Motor neuron (in vitro differentiated cells): ENCODE results near the gene EDN1. TPM values are rescaled to one million over a fixed set of nuclear protein-coding genes. Genes with fewer than 3 reads are reported as not detected.
A peak's percentile ranks its signal among the peaks of the same experiment; 100 is the strongest.

ENCODE experiments used
- ATAC-seq, 8 experiments: fragments of 200-7000 bp; cut with Tn5 transposase; replicated peaks in 6 of 8; 2 replicates each; pipeline ENCODE4 v1.8.0; 2021; ENCODE audit warnings: mild to moderate bottlenecking in 8 of 8, moderate library complexity in 8 of 8
- H3K27ac ChIP-seq, 2 donors: fragments of 250-450 bp; sonication (Bioruptor Pico); 2 replicates each; pipeline ENCODE4 v1.9.0; 2021; ENCODE audit warnings: antibody characterized with exemption in 2 of 2, mild to moderate bottlenecking in 2 of 2, moderate library complexity in 1 of 2
- H3K4me1 ChIP-seq, 2 donors: fragments of 250-450 bp; sonication (Bioruptor Pico); replicated peaks in 1 of 2; 2 replicates each; pipeline ENCODE4 v1.6.1; 2021; ENCODE audit warnings: antibody characterized with exemption in 2 of 2, mild to moderate bottlenecking in 2 of 2, moderate library complexity in 1 of 2
- H3K4me3 ChIP-seq, 5 donors: fragments of 250-450 bp; sonication (Bioruptor Pico); 2 replicates each; pipeline ENCODE4 v1.9.0; 2021; ENCODE audit warnings: antibody characterized with exemption in 5 of 5, mild to moderate bottlenecking in 5 of 5, moderate library complexity in 4 of 5
- WGBS, 10 experiments: fragments of 450-650 bp; shearing (Covaris generic); methylation state at CpG; one replicate each; pipeline ENCODE4 v1.0.0; 2022; 5-methylcytosine and 5-hydroxymethylcytosine counted together
- in situ Hi-C, 9 experiments: fragments of 400-800 bp; cut with MboI; loops; one replicate each; pipeline ENCODE4 v1.15.0; 2021; ENCODE audit warnings: low sequenced_read_pairs in 9 of 9, low pct_unique_long_range_greater_than_20kb in 2 of 9; ENCODE audit not compliant: unreplicated experiment in 9 of 9
- total RNA-seq, 8 experiments: library from RNA; unstranded; fragments of 300-600 nt; gene quantifications; 2 replicates each; pipeline versions ENCODE4 v1.2.3 to v1.2.4, GENCODE V29; 2022

The EDN1 gene
- 1 to 10 TPM in 1 of 8 experiments, under 1 TPM in 6, not detected in 1; 0.22 to 5.8 (median 0.55) TPM for total RNA-seq

DNA sequence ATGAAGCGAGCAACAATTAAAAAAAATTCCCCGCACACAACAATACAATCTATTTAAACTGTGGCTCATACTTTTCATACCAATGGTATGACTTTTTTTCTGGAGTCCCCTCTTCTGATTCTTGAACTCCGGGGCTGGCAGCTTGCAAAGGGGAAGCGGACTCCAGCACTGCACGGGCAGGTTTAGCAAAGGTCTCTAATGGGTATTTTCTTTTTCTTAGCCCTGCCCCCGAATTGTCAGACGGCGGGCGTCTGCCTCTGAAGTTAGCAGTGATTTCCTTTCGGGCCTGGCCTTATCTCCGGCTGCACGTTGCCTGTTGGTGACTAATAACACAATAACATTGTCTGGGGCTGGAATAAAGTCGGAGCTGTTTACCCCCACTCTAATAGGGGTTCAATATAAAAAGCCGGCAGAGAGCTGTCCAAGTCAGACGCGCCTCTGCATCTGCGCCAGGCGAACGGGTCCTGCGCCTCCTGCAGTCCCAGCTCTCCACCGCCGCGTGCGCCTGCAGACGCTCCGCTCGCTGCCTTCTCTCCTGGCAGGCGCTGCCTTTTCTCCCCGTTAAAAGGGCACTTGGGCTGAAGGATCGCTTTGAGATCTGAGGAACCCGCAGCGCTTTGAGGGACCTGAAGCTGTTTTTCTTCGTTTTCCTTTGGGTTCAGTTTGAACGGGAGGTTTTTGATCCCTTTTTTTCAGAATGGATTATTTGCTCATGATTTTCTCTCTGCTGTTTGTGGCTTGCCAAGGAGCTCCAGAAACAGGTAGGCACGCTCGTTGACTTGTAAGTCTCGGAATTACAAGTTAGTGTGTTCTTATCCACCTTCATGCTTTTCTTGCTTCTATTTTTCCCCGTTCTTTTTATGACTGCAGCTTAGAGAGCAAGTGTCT is at the start of gene EDN1:
Gene EDN1 (plus strand): TSS at position 429 of the 888 bp plus-strand sequence. CDS start 269 bp downstream, at position 698.
- peak within 1 kb of the TSS; percentile 22 to 37 (median 27) for H3K4me3 ChIP-seq
- in situ Hi-C loops = loop anchor here in 1 of 9 experiments (10.0 kb wide), 1 partner anchor 315 kb away; no protein-coding TSS in a partner anchor

DNA sequence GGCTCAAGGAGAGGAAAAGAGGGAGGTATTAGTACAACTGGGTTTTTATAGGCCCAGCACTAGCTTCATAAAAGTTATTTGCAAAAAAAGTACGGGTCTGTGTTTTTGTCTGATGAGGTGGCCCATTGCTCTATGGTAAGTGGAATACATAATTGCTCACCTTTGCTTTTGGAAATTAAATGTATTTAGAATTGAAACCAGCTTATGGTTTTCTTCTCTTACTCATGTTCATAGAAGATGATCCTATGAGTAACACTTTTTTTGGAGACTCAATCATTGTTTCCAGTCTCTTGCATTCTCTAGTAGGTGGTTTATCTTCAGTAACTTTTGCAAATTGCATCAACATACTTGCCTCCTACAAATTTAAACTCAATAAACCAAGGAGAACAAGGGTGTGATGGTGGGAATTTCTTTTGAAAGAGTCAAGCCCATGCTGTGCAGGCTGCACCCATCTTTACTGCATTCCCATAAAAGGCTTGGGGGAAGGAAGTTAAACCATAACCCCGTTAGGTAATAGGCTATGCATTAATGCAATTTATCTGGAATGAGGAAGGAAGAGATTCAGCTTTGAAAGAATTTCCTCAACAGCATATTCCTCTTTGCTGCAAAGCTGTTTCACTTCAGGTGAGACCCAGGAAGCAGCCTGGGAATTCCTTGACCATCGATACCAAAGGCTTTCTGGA is 48.5 kb upstream of the EDN1 start:
- ATAC-seq = peak in 1 of 8 experiments; percentile 38
- in situ Hi-C loops = loop anchor here in 5 of 9 experiments (25.0 kb wide), 3 partner anchors 229 to 654 kb away; partner anchors contain the start of gene HIVEP1 (in 1 of the 5)

More for the DNA sequence above, at the start of gene EDN1:
- WGBS, 10 experiments = 0 to 25% (median 2%) methylated on average over 3 to 31 of the region's 38 CpGs
- ATAC-seq = peak; percentile 95 to 99 (median 98)
- Histone ChIP-seq H3K27ac (no peak within 1 kb of the TSS), H3K4me1 (peaks cover 0 to 7% of the 10 kb centered on the region in 2 donors)

DNA sequence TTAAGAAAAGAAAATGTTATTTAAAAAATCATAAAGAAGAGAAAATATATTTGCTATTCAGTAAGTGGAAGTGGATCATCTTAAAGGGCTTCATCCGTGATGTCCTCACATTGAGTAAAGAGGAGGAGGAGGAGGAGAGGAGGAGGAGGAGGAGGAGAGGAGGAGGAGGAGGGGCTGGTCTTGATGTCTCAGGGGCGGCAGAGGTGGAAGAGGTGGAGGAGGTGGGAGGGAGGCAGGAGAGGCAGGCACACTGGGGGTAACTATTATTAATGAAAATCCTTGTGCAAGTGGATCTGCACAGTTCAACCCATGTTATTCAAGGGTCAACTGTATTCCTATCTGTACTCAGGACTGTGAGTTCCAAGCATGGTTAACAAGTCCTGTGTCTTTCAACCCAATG is 47.0 kb upstream of the EDN1 start:
- Histone ChIP-seq H3K27ac (no peak overlapping the region), H3K4me1 (no peaks in the 10 kb centered on the region), H3K4me3 (no peak overlapping the region)
- WGBS, 10 experiments = 100% methylated on average over 1 of the region's 2 CpGs; no CpG with 5 or more reads in 9 of the 10 experiments
- no peak for ATAC-seq
- in situ Hi-C loops = loop anchor here in 5 of 9 experiments (25.0 kb wide), 3 partner anchors 231 to 656 kb away; partner anchors contain the start of gene HIVEP1 (in 1 of the 5)

More for the DNA sequence above, 48.5 kb upstream of the EDN1 start:
- Histone ChIP-seq H3K27ac (no peak overlapping the region), H3K4me3 (no peak overlapping the region), H3K4me1 (no peaks in the 10 kb centered on the region)
- 75 to 100% (median 86%) methylated on average over 1 to 3 of the region's 3 CpGs; no CpG with 5 or more reads in 1 of the 10 experiments for whole genome bisulfite sequencing, 10 experiments

DNA sequence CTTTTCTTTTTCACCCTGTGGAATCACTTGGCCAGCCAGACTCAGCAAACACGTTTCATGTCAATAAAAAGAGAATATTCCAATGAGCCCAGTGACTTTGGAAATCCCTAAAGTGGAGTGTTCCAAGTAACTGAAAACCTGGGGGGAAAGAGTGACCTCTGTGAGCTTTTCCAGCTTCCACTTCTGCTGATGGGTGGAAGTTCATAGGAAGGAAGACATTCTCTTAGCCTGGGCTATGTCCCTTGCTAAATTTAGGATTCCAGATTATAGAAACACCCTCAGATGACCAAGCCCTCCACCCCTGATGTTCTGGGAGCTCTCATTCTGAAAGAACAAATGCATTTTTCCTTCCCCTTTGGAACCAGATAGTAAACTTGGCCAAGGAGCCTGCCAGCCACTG is 44.8 kb upstream of the EDN1 start:
- 20 to 89% (median 45%) methylated on average over 1 of the region's 1 CpG; no CpG with 5 or more reads in 4 of the 10 experiments for WGBS, 10 experiments
- no peak for ATAC-seq
- H3K4me1 ChIP-seq = no peaks in the 10 kb centered on the region
- no peak overlapping the region for H3K27ac ChIP-seq
- H3K4me3 ChIP-seq = no peak overlapping the region
- in situ Hi-C loops = loop anchor here in 5 of 9 experiments (25.0 kb wide), 3 partner anchors 233 to 658 kb away; partner anchors contain the start of gene HIVEP1 (in 1 of the 5)

DNA sequence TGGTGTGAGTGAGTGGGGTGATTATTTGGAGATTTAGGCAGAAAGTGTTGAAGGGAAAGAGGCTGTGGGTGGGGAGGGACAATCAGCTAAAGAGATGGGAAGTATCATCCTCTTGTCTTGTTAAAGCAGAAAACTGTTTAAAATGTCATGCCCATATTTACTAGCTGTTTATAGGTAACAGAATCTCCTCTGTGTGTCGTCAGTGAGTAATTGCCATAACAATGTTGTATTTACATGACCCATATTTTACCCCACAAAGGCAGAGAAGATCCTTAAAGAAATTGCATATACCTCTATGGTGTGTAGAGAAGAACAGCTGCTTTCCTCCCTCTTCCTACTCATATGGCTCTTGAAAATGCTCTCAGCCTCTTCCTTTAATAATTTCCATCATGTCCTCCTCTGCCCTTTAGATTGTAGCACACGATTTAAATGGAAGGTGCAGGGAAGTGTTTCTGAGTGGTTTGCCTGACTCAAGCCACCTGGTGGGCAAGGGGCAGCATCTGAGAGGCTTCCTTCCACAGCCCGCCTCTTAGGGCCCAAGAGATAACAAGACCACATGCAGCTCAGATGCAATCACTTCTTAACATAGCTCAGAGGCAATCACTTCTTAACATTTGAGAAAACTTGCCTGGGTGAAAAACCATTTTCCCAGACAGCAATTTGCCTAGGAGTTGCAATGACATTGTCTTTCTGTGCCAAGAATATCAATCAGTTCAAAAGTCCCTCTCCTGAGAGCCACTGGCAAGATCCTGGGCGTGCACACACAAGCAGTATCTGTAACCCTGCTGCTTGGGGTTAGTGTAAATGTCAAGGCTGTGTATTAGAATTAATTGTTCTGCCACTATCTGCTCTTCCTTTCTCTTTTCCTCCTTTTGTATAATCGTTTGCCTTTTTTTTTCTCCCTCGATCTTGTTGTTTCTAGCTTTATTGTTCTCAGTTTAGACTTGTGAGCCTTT is 44.1 kb upstream of the EDN1 start:
- Histone ChIP-seq H3K4me1 (no peaks in the 10 kb centered on the region), H3K27ac (no peak overlapping the region), H3K4me3 (no peak overlapping the region)
- in situ Hi-C loops = loop anchor here in 5 of 9 experiments (25.0 kb wide), 3 partner anchors 234 to 659 kb away; partner anchors contain the start of gene HIVEP1 (in 1 of the 5)
- ATAC-seq = no peak
- 48 to 83% (median 61%) methylated on average over 2 to 6 of the region's 6 CpGs; no CpG with 5 or more reads in 1 of the 10 experiments for WGBS, 10 experiments

DNA sequence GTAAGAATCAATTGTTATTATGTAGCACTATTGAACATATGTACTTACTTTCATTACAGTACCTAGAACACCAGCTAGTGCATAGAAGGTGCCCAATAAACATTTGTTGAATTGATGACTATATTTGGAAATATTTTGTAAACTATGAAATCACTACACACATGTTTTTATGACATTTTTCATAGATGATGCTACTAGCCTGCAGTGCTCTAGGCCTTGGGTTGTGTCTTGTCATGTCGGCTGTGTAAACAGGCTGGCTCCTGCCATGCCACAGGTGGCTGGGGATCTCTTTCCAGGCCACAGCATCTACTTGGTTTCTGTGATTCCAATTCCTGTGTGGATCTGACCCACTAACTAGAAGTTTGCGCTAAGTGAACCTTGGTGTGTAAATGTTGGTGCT is 43.3 kb upstream of the EDN1 start:
- ATAC-seq = no peak
- Histone ChIP-seq H3K4me1 (no peaks in the 10 kb centered on the region), H3K27ac (no peak overlapping the region), H3K4me3 (no peak overlapping the region)
- in situ Hi-C loops = loop anchor here in 5 of 9 experiments (25.0 kb wide), 3 partner anchors 235 to 660 kb away; partner anchors contain the start of gene HIVEP1 (in 1 of the 5)
- WGBS, 10 experiments = 80 to 100% (median 96%) methylated on average over 1 to 2 of the region's 2 CpGs; no CpG with 5 or more reads in 4 of the 10 experiments

DNA sequence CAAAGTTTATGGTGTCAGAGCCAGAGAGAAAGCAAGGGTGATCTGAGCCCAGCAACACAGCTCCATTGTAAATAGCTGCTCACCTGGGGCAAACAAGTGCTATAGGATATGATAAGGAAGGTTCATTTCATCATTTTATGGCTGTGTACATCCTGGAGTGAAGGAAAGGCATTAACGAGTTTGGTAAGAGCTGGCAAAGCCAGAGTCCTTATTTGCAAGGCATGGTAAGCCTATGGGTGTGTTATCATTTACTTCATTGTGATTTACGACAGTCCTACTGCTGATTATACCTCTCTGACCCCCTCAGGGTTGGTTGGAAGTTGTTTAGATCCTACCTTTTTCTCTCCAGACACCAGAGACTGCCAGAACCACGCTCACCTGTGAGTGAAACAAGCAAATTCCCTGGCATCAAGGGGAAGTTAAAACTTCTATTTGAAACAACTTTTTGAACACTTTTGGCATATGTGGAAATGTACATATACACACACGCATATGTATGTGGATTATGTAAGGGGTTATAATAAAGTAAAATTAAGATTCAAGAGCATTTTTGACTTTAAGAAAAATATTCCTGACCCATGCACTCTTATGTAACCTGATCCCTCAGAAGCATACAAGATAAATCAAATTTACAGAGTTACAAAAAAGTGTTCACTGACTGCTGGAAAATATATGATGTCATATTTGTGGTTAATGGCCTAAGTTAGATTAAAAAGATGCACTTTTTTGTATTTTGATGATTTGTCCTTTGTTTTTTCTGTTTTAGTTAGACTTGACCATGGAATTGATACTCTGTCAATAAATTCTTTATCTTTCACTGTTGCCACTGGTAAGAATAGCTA is 40.4 kb upstream of the EDN1 start:
- Histone ChIP-seq H3K4me3 (no peak overlapping the region), H3K4me1 (no peaks in the 10 kb centered on the region), H3K27ac (no peak overlapping the region)
- in situ Hi-C loops = loop anchor here in 5 of 9 experiments (25.0 kb wide), 3 partner anchors 237 to 662 kb away; partner anchors contain the start of gene HIVEP1 (in 1 of the 5)
- peak in 3 of 8 experiments; percentile 53 to 62 (median 54) for ATAC-seq
- 13 to 92% (median 73%) methylated on average over 1 to 4 of the region's 4 CpGs; no CpG with 5 or more reads in 1 of the 10 experiments for WGBS, 10 experiments

DNA sequence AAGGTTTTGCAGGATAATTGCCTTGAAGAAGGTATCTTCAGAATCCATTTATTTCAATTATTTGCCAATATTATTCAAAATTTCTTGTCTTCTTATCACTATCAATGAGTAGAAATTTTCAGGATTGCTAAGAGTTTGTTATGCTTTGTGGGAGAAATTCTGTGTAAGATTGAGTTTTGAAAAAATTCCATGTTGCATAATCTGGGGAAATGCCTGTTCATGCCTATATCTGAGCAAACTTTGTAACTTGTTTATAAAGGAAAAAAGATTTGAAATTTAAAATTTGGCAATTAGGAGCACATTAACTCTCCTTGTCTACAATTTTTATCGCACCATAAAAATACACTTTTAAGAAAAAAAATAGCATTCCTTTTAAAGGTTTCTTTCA is 39.8 kb upstream of the EDN1 start:
- no peaks in the 10 kb centered on the region for H3K4me1 ChIP-seq
- in situ Hi-C loops = no loop called here
- ATAC-seq = no peak
- H3K27ac ChIP-seq = no peak overlapping the region
- WGBS, 10 experiments = 56 to 100% (median 88%) methylated on average over 1 of the region's 1 CpG
- H3K4me3 ChIP-seq = no peak overlapping the region

DNA sequence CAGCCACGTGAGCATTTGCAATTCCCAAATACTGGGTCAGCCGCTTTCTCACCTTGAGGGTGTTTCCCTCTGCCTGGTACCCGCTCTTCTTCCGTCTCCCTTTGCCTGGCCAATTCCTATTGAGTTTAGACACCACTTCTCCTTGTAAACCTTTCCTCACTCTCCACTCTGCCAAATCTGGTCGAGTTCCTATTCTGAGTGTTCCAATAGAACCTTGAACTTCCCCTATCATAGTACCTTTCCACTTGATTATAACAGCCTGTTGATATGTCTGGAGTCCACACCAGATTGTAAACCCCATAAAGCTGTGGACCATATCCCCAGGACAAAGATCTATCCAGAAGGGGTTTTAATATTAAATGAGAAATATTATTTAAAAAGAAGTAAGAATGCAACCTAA is 36.0 kb upstream of the EDN1 start:
- Histone ChIP-seq H3K4me1 (no peaks in the 10 kb centered on the region), H3K4me3 (no peak overlapping the region), H3K27ac (no peak overlapping the region)
- WGBS, 10 experiments = 36 to 86% (median 60%) methylated on average over 2 to 5 of the region's 5 CpGs; no CpG with 5 or more reads in 1 of the 10 experiments
- in situ Hi-C loops = no loop called here
- no peak for ATAC-seq

DNA sequence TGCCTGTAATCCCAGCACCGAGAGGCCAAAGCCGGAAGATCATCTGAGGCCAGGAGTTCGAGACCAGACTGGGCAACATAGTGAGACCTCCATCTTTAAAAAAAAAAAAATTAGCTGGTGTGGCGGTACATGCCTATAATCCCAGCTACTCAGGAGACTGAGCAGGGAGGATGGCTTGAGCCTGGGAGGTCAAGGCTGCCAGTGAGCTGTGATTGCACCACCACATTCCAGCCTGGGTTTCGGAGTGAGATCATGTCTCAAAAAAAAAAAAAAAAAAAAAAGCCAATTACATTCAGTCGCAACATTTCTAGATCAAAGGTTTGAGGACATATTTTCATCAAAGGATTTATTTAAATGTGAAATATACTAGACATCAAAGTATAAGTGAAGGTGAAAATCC is 32.0 kb upstream of the EDN1 start:
- Histone ChIP-seq H3K4me1 (peaks cover 0 to 2% of the 10 kb centered on the region in 2 donors), H3K27ac (no peak overlapping the region), H3K4me3 (no peak overlapping the region)
- WGBS, 10 experiments = 54 to 100% (median 92%) methylated on average over 1 to 6 of the region's 6 CpGs
- in situ Hi-C loops = no loop called here
- no peak for ATAC-seq

DNA sequence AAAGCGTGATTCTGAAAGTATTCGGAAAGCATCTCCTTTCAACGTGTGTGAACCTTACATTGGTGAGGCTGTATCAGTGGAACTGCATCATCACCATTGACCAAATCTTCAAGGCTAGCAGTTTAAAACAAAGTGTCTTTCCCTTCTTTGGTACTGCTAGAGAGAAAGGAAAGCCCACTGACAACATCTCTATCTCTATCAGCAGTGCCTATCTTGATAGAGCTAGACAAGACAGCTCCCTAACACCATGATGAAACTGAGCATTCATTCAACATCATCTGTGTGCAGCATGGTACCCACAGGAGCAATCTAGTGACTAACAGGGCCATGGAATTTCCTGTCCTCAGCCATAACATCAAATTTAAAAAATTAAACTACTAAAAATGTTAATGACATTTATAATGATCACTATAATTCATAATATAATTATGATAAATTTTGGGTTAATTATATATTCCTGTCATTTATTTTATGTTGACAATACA is 31.5 kb upstream of the EDN1 start:
- in situ Hi-C loops = no loop called here
- 80 to 100% (median 92%) methylated on average over 1 to 3 of the region's 3 CpGs; no CpG with 5 or more reads in 2 of the 10 experiments for WGBS, 10 experiments
- Histone ChIP-seq H3K4me3 (no peak overlapping the region), H3K27ac (no peak overlapping the region), H3K4me1 (peaks cover 0 to 6% of the 10 kb centered on the region in 2 donors)
- ATAC-seq = no peak
